ENCODE measurements around the gene ZPBP2. TPM values are rescaled to one million over a fixed set of nuclear protein-coding genes. Genes with fewer than 3 reads are reported as not detected.
A peak's percentile ranks its signal among the peaks of the same experiment; 100 is the strongest.

Gene ZPBP2
- total and polyA plus RNA-seq, 2 of the 13 experiments (the other 11 are each of a cell fraction or from before 2014, with no cell fraction given): not detected

DNA sequence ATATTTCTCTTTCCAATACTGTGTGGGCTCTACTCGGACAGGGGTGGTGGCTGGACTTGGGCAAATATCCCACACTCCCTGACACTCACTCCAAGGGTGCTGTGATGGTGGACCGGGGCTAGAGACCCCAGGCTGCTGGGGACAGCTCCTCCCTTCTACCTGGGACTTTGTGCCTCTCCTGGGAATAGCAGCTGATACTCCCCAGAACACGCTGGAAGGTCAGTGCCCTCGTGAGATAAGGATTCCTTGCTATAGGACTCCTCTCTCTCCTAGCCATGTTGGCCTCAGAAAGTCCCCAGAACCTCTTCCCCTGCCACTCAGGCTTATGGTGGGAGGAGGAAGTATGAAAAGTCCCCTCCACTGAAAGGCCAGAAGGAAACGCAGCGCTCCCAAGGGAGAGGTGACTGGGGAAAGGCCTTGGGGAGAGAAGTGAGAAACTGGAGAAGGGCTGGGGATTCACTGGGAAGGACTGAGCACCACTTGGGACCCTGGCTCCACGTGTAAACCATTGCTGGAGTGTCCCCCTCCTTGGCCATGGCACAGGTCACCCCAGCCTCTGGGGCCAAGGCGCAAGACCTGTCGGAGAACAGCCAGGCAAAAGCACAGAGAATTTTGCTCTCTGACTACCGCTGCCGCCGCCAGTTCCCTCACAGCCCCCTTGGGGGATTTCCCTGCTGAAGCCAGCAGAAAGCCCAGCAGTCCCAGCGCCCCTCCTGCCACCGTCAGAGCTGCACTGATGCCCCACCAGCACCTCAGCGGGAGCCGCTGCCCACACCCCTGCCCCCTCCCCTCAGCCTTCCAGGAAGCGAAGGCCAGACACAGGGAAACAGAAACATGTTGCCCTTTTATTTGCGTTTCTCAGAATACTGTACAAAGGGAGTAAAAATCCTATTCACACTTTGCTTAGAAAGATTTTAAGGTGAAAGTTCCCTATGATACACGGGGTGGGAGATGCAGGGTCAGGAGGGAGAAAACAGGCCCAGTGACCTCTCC is 52.5 kb downstream of the ZPBP2 start (continued):
- TF ChIP-seq, protein P1, sequence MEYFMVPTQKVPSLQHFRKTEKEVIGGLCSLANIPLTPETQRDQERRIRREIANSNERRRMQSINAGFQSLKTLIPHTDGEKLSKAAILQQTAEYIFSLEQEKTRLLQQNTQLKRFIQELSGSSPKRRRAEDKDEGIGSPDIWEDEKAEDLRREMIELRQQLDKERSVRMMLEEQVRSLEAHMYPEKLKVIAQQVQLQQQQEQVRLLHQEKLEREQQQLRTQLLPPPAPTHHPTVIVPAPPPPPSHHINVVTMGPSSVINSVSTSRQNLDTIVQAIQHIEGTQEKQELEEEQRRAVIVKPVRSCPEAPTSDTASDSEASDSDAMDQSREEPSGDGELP (IDR thresholded peaks at IDR 0.05; ENCODE audit: borderline replicate concordance, low read depth): peak; percentile 64
- TF ChIP-seq PHB2 (IDR thresholded peaks at IDR 0.05; ENCODE audit: partially characterized antibody) (no peak), TBL1XR1 (IDR thresholded peaks at IDR 0.05; ENCODE audit: borderline replicate concordance, low read length, partially characterized antibody) (peak; percentile 43), ZNF607 (CRISPR knock-in tag; IDR thresholded peaks at IDR 0.05; ENCODE audit: borderline replicate concordance) (peak; percentile 48; the same call in 1 of the 2 replicates), ARNTL (CRISPR knock-in tag; IDR thresholded peaks at IDR 0.05) (no peak), ZNF317 (CRISPR knock-in tag; IDR thresholded peaks at IDR 0.05) (no peak), AGO2 (optimal IDR thresholded peaks at IDR 0.05; ENCODE audit: low read depth, low read length) (peak; percentile 88), ZNF75D (CRISPR knock-in tag; IDR thresholded peaks at IDR 0.05; ENCODE audit: borderline replicate concordance) (no peak), SUZ12 (IDR thresholded peaks at IDR 0.05; ENCODE audit: low read depth, low read length) (no peak), FOXA3 (CRISPR knock-in tag; IDR thresholded peaks at IDR 0.05) (no peak), ZHX2 (IDR thresholded peaks at IDR 0.05; ENCODE audit: low read depth) (0 out of 2 replicates have a peak, but pooled peaks have one; percentile 25), ZHX2 (CRISPR knock-in tag; IDR thresholded peaks at IDR 0.05; ENCODE audit: borderline replicate concordance) (no peak), ASH2L (IDR thresholded peaks at IDR 0.05; ENCODE audit: insufficient read length, low read depth, low read length) (no peak), BCL6 (CRISPR knock-in tag; IDR thresholded peaks at IDR 0.05) (peak; percentile 91), HIVEP1 (CRISPR knock-in tag; IDR thresholded peaks at IDR 0.05) (0 out of 2 replicates have a peak, but pooled peaks have one; percentile 29)
- TF ChIP-seq, protein P2, sequence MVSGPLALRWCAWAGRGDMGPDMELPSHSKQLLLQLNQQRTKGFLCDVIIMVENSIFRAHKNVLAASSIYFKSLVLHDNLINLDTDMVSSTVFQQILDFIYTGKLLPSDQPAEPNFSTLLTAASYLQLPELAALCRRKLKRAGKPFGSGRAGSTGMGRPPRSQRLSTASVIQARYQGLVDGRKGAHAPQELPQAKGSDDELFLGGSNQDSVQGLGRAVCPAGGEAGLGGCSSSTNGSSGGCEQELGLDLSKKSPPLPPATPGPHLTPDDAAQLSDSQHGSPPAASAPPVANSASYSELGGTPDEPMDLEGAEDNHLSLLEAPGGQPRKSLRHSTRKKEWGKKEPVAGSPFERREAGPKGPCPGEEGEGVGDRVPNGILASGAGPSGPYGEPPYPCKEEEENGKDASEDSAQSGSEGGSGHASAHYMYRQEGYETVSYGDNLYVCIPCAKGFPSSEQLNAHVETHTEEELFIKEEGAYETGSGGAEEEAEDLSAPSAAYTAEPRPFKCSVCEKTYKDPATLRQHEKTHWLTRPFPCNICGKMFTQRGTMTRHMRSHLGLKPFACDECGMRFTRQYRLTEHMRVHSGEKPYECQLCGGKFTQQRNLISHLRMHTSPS (CRISPR knock-in tag; IDR thresholded peaks at IDR 0.05; ENCODE audit: low read depth): peak; percentile 87; the same call in 1 of the 2 replicates
